HL-60 (cell line): ENCODE results near the gene ESR2.
"Not testable (repeated sequence)": the region's sequence is repeated elsewhere in the genome, so short reads cannot be mapped to it uniquely, and the experiment has no call there.

Experiments used
- DNase-seq, 2 experiments: peaks; one replicate each; pipeline ENCODE4 v3.0.0-alpha.2; 2010 to 2020; ENCODE audit warnings: low read depth in 1 of 2, low spot score in 1 of 2
- H3K27ac ChIP-seq: fragments of 250-450 bp; sonication (Bioruptor Pico); replicated peaks from 2 replicates; pipeline ENCODE4 v1.5.1; 2020; ENCODE audit warnings: mild to moderate bottlenecking, moderate library complexity
- H3K27me3 ChIP-seq: fragments of 250-450 bp; sonication (Bioruptor Pico); 2 replicates; pipeline ENCODE4 v1.5.1; 2021; ENCODE audit warnings: mild to moderate bottlenecking, moderate library complexity; ENCODE audit not compliant: insufficient read depth, poor library complexity, severe bottlenecking
- H3K4me3 ChIP-seq: replicated peaks from 2 replicates; pipeline ENCODE4 v1.5.1; 2011; ENCODE audit warnings: mild to moderate bottlenecking, control low read depth, low read length; ENCODE audit not compliant: insufficient read depth
- GABPA ChIP-seq: IDR thresholded peaks from 2 replicates; pipeline ENCODE4 v1.6.1; 2012; ENCODE audit warnings: low read depth
- POLR2AphosphoS5 ChIP-seq: IDR thresholded peaks from 2 replicates; pipeline ENCODE4 v1.6.1; 2012; ENCODE audit warnings: low read depth
- SPI1 ChIP-seq: IDR thresholded peaks from 2 replicates; pipeline ENCODE4 v1.6.1; 2012; ENCODE audit warnings: low read depth, mild to moderate bottlenecking, borderline replicate concordance
- TF ChIP-seq, protein P1 (sequence below): IDR thresholded peaks from 2 replicates; pipeline ENCODE4 v1.6.1; 2012; ENCODE audit warnings: low read depth; ENCODE audit not compliant: insufficient replicate concordance
- TF ChIP-seq, protein P2 (sequence below): IDR thresholded peaks from one replicate; pipeline ENCODE4 v1.5.1; 2011; ENCODE audit warnings: low read length, control low read depth, inconsistent platforms; ENCODE audit not compliant: insufficient read depth

Gene ESR2

DNA sequence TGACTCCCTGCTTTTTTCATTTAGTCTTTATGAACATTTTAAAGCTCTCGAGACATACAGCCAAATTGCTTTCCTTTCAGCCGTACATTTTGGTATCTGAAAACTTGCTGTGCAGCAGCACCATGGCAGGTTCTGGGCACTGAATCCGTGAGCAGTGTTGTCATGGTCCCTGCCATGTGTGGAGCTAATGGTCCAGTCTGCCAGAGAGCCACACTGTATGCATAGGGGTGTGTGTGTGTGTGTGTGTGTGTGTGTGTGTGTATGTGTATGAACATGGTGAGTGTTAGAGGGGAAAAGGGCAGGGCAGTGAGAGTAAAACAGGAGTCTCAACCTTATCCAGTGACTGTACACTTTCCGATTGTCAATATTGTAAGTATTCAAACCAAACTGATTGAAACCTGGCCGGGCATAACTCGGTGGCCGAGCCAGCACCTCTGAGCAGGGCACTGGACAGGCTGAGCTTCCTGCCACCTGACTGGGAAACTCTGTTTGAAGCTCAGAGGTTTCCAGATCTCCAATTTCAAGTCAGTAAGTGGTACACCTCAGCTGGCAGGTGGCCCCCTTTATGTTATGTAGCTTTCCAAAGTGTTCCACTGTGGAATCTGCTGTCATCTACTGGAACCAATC is 110.0 kb downstream of the ESR2 start:
- H3K27me3 ChIP-seq: no peaks in the 10 kb centered on the region
- TF ChIP-seq GABPA (no peak), SPI1 (no peak), POLR2AphosphoS5 (no peak)
- TF ChIP-seq, protein P1, sequence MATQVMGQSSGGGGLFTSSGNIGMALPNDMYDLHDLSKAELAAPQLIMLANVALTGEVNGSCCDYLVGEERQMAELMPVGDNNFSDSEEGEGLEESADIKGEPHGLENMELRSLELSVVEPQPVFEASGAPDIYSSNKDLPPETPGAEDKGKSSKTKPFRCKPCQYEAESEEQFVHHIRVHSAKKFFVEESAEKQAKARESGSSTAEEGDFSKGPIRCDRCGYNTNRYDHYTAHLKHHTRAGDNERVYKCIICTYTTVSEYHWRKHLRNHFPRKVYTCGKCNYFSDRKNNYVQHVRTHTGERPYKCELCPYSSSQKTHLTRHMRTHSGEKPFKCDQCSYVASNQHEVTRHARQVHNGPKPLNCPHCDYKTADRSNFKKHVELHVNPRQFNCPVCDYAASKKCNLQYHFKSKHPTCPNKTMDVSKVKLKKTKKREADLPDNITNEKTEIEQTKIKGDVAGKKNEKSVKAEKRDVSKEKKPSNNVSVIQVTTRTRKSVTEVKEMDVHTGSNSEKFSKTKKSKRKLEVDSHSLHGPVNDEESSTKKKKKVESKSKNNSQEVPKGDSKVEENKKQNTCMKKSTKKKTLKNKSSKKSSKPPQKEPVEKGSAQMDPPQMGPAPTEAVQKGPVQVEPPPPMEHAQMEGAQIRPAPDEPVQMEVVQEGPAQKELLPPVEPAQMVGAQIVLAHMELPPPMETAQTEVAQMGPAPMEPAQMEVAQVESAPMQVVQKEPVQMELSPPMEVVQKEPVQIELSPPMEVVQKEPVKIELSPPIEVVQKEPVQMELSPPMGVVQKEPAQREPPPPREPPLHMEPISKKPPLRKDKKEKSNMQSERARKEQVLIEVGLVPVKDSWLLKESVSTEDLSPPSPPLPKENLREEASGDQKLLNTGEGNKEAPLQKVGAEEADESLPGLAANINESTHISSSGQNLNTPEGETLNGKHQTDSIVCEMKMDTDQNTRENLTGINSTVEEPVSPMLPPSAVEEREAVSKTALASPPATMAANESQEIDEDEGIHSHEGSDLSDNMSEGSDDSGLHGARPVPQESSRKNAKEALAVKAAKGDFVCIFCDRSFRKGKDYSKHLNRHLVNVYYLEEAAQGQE: no peak
- TF ChIP-seq, protein P2, sequence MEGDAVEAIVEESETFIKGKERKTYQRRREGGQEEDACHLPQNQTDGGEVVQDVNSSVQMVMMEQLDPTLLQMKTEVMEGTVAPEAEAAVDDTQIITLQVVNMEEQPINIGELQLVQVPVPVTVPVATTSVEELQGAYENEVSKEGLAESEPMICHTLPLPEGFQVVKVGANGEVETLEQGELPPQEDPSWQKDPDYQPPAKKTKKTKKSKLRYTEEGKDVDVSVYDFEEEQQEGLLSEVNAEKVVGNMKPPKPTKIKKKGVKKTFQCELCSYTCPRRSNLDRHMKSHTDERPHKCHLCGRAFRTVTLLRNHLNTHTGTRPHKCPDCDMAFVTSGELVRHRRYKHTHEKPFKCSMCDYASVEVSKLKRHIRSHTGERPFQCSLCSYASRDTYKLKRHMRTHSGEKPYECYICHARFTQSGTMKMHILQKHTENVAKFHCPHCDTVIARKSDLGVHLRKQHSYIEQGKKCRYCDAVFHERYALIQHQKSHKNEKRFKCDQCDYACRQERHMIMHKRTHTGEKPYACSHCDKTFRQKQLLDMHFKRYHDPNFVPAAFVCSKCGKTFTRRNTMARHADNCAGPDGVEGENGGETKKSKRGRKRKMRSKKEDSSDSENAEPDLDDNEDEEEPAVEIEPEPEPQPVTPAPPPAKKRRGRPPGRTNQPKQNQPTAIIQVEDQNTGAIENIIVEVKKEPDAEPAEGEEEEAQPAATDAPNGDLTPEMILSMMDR: no peak
- H3K4me3 ChIP-seq: no peak overlapping the region
- H3K27ac ChIP-seq: no peak overlapping the region
- DNase-seq: no peak

DNA sequence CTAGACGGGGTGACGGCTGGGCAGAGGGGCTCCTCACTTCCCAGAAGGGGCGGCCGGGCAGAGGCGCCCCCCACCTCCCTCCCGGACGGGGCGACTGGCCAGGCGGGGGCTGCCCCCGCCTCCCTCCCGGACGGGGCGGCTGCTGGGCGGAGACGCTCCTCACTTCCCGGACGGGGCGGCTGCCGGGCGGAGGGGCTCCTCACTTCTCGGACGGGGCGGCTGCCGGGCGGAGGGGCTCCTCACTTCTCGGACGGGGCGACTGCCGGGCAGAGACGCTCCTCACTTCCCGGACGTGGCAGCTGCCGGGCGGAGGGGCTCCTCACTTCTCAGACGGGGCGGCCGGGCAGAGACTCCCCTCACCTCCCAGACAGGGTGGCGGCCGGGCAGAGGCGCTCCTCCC is 111.3 kb downstream of the ESR2 start:
- not testable (repeated sequence) for DNase-seq, H3K27me3 ChIP-seq, H3K27ac ChIP-seq, H3K4me3 ChIP-seq

DNA sequence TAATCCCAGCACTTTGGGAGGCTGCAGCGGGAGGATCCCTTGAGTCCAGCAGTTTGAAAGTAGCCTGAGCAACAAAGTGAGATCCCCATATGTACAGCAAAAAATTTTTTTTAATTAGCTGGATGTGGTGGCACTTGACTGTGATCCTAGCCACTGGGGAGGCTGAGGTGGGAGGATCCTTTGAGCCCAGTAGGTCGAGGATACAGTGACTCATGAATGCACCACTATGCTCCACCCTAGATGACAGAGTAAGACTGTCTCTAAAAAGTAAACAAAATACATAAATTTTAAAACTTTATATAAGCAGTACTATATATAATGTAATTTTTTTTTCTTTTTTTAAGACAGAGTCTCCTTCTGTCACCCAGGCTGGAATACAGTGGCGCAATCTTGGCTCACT is 115.4 kb downstream of the ESR2 start:
- H3K27me3 ChIP-seq: no peaks in the 10 kb centered on the region
- TF ChIP-seq, protein P1: no peak
- no peak for TF ChIP-seq POLR2AphosphoS5
- no peak for TF ChIP-seq SPI1
- TF ChIP-seq, protein P2: no peak
- no peak overlapping the region for H3K4me3 ChIP-seq
- no peak for DNase-seq
- H3K27ac ChIP-seq: no peak overlapping the region

DNA sequence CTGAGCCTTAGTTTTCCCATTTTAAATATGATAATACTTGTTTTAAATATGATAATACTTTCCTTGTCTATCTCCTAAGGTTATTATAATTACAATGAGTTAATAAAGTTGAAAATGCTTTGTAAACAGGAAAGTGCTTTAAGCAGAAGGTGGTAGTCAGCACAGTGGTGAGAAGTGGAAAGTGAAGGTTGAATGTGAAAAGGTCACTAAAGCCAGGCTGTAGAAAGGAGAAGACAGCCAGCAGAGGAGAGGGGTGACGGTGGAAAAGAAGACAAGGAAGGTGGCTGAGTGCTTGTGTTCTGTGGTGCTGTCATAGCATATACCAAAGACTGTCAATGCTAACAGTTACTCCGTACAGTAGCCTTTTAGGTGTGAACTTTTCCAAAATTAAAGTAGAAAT is 117.8 kb downstream of the ESR2 start:
- H3K27me3 ChIP-seq: no peaks in the 10 kb centered on the region
- TF ChIP-seq, protein P1: no peak

More for the DNA sequence above, 117.8 kb downstream of the ESR2 start:
- DNase-seq: no peak
- no peak overlapping the region for H3K4me3 ChIP-seq
- no peak overlapping the region for H3K27ac ChIP-seq
